Tibial nerve (tissue), 4 donors: ENCODE results near the gene ZBED4. TPM values are rescaled to one million over a fixed set of nuclear protein-coding genes. Genes with fewer than 3 reads are reported as not detected.

Experiments used
- DNase-seq, 2 donors: peaks; one replicate each; pipeline ENCODE4 v3.0.0-alpha.2; 2019; ENCODE audit warnings: low spot score in 2 of 2
- H3K27ac ChIP-seq, 4 donors: fragments of 200-600 bp; sonication (generic) in 3 of 4; one replicate each; pipeline ENCODE4 v1.5.1; 2017 to 2019; ENCODE audit warnings: mild to moderate bottlenecking in 1 of 4
- H3K27me3 ChIP-seq, 2 donors: fragments of 200-600 bp; sonication (generic) in 1 of 2; one replicate each; pipeline versions ENCODE4 v1.5.1 to v1.6.0; 2017 to 2019
- H3K36me3 ChIP-seq, 3 donors: fragments of 200-600 bp; sonication (generic); one replicate each; pipeline ENCODE4 v1.5.1; 2018 to 2019
- H3K4me1 ChIP-seq, 4 donors: fragments of 200-600 bp; sonication (generic) in 3 of 4; one replicate each; pipeline ENCODE4 v1.5.1; 2017 to 2019
- H3K4me3 ChIP-seq, 4 donors: fragments of 200-600 bp; sonication (generic) in 3 of 4; one replicate each; pipeline ENCODE4 v1.5.1; 2017 to 2019; ENCODE audit warnings: mild to moderate bottlenecking in 1 of 4, moderate library complexity in 1 of 4
- H3K9me3 ChIP-seq, 4 donors: fragments of 200-600 bp; sonication (generic) in 3 of 4; one replicate each; pipeline ENCODE4 v1.5.1; 2017 to 2019
- CTCF ChIP-seq, 5 experiments: fragments of 200-600 bp in 3 of 5; fragments of 450-650 bp in 2 of 5; sonication (generic) in 3 of 5; IDR thresholded peaks; one replicate each; pipeline ENCODE4 v1.5.1; 2016 to 2019; ENCODE audit warnings: antibody characterized with exemption in 5 of 5, mild to moderate bottlenecking in 3 of 5, moderate library complexity in 2 of 5
- EP300 ChIP-seq, 2 donors: sonication (generic); formaldehyde crosslinking; IDR thresholded peaks; one replicate each; pipeline ENCODE4 v1.6.1; 2017; ENCODE audit warnings: antibody characterized with exemption in 2 of 2, mild to moderate bottlenecking in 1 of 2
- POLR2A ChIP-seq, 2 donors: fragments of 450-650 bp; IDR thresholded peaks; one replicate each; pipeline ENCODE4 v1.6.1; 2017; ENCODE audit warnings: antibody characterized with exemption in 2 of 2, mild to moderate bottlenecking in 2 of 2, moderate library complexity in 2 of 2
- WGBS, 2 donors: methylation state at CpG; one replicate each; pipeline ENCODE4 v1.1.5; 2018; 5-methylcytosine and 5-hydroxymethylcytosine counted together
- total RNA-seq, 4 donors: library from RNA; depleted of rRNA; stranded (reverse); fragments of >200 nt; gene quantifications; one replicate each; pipeline ENCODE4 v1.1.0, GENCODE V29; 2016

The ZBED4 gene
- total RNA-seq, 4 donors from 2014 or later, result 5.9 to 12.3 (median 7.3) TPM

GRCh38 chr22:49811020-49811791 lies 42.4 kb upstream of the ZBED4 start:
- Histone ChIP-seq H3K9me3 (no peaks in the 10 kb centered on the region), H3K36me3 (peaks cover 0 to 29% (median 0%) of the 10 kb centered on the region in 3 donors), H3K4me3 (no peak overlapping the region), H3K4me1 (peaks cover 0 to 63% (median 4%) of the 10 kb centered on the region in 4 donors), H3K27me3 (no peaks in the 10 kb centered on the region), H3K27ac (no peak overlapping the region)
- no peak for TF ChIP-seq POLR2A (IDR thresholded peaks at IDR 0.05)
- no peak for TF ChIP-seq CTCF (IDR thresholded peaks at IDR 0.05)
- no peak for TF ChIP-seq EP300 (IDR thresholded peaks at IDR 0.05)
- WGBS, 2 donors, result 77 to 81% methylated on average over 18 of the region's 18 CpGs
- DNase-seq, result no peak

- no peak overlapping the region for H3K27ac ChIP-seq
- no peaks in the 10 kb centered on the region for H3K9me3 ChIP-seq
- no peak overlapping the region for H3K4me3 ChIP-seq
- peaks cover 0 to 75% (median 3%) of the 10 kb centered on the region in 4 donors for H3K4me1 ChIP-seq
- WGBS, 2 donors, result 87 to 89% methylated on average over 9 to 11 of the region's 11 CpGs
- TF ChIP-seq EP300 (IDR thresholded peaks at IDR 0.05) (no peak), CTCF (IDR thresholded peaks at IDR 0.05) (no peak), POLR2A (IDR thresholded peaks at IDR 0.05) (no peak)
- H3K36me3 ChIP-seq, result peaks cover 0 to 46% (median 0%) of the 10 kb centered on the region in 3 donors
- H3K27me3 ChIP-seq, result no peaks in the 10 kb centered on the region
- no peak for DNase-seq
Observed at GRCh38 chr22:49812838-49813237, 40.8 kb upstream of the ZBED4 start.

GRCh38 chr22:49814164-49814686 lies 39.4 kb upstream of the ZBED4 start:
- DNase-seq, result no peak
- TF ChIP-seq POLR2A (IDR thresholded peaks at IDR 0.05), result no peak
- TF ChIP-seq CTCF (IDR thresholded peaks at IDR 0.05), result no peak
- peaks cover 0 to 59% (median 0%) of the 10 kb centered on the region in 3 donors for H3K36me3 ChIP-seq
- H3K4me1 ChIP-seq, result peaks cover 0 to 74% (median 3%) of the 10 kb centered on the region in 4 donors
- H3K27ac ChIP-seq, result no peak overlapping the region
- 88 to 89% methylated on average over 14 of the region's 14 CpGs for WGBS, 2 donors
- no peaks in the 10 kb centered on the region for H3K27me3 ChIP-seq
- no peak overlapping the region for H3K4me3 ChIP-seq
- H3K9me3 ChIP-seq, result no peaks in the 10 kb centered on the region

- no peak for DNase-seq
- H3K27ac ChIP-seq, result no peak overlapping the region
- peaks cover 0 to 69% (median 3%) of the 10 kb centered on the region in 4 donors for H3K4me1 ChIP-seq
Observed at GRCh38 chr22:49814856-49815255, 38.8 kb upstream of the ZBED4 start.

More at GRCh38 chr22:49814856-49815255, 38.8 kb upstream of the ZBED4 start:
- 73 to 82% methylated on average over 8 of the region's 8 CpGs for WGBS, 2 donors
- Histone ChIP-seq H3K4me3 (no peak overlapping the region), H3K27me3 (no peaks in the 10 kb centered on the region), H3K36me3 (peaks cover 0 to 66% (median 0%) of the 10 kb centered on the region in 3 donors), H3K9me3 (no peaks in the 10 kb centered on the region)
- no peak for TF ChIP-seq EP300 (IDR thresholded peaks at IDR 0.05)
- no peak for TF ChIP-seq POLR2A (IDR thresholded peaks at IDR 0.05)
- no peak for TF ChIP-seq CTCF (IDR thresholded peaks at IDR 0.05)
